ENCODE measurements around the gene FAM234B.
"Not testable (repeated sequence)": the region's sequence is repeated elsewhere in the genome, so short reads cannot be mapped to it uniquely, and the experiment has no call there.

Gene FAM234B

DNA sequence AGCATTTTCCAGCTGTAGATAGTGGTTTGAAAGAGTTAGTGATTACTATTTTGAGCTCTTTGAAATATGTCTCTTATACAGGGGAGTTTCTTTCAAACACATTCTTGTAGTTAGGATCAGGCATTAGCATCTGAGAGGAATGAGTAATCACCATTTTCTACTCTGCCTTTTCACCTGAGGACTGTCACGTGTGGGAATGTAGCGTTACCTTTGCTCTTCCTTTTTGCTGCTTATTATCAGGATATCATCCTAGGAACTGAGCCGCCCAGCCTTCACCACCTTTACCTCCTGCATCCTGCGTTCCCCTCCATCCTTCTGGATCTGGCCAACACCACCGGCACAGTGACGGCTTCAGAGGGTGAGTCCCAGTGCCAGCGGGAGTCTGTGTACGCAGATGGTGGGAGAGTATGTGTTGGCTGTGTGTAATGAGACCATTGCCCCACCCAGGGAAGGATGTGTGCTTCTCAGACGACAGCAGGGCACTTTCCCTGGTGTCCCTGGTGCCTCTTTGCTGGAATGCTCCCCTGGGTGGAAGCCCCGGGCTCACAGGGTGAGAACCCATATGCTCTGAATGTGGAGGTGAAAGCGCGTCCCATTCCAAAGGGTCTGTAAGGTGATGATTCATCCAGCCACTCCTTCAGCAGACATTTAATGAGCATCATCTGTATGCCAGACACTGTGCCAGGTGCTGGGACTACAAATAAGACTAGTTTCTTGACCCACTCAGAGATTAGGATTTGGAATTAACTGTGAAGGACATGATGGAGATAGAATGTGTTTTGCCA lies 31.8 kb downstream of the FAM234B start:
- no peak for DNase-seq
- in situ Hi-C loops (cut with HindIII; ENCODE audit: low pct_ligation_motif_present, low pct_unique_long_range_greater_than_20kb, low sequenced_read_pairs) = no loop called here

DNA sequence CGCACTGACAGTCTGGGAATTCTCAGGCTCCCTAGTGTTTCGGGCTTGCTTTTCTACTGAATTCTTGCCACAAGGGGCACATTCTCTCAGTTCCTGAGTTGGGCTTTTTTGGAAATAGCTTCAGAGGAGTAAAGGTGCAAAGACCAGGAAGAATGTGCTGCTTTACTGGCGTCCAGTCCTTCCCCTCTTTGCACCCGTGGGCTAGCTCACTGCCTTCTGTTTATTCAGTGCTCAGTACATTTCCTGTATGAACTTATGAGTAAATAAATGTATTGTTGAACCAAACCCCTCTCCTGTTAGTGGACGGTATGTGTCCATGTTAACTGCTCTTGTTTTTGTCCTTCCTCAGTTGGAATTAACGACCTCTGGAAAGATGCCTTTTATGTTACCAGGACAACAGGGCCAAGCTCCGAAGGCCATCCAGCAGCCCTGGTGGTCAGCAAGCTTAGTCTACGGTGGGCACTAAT lies 35.3 kb downstream of the FAM234B start:
- DNase-seq = no peak
- in situ Hi-C loops (cut with HindIII; ENCODE audit: low pct_ligation_motif_present, low pct_unique_long_range_greater_than_20kb, low sequenced_read_pairs) = no loop called here

DNA sequence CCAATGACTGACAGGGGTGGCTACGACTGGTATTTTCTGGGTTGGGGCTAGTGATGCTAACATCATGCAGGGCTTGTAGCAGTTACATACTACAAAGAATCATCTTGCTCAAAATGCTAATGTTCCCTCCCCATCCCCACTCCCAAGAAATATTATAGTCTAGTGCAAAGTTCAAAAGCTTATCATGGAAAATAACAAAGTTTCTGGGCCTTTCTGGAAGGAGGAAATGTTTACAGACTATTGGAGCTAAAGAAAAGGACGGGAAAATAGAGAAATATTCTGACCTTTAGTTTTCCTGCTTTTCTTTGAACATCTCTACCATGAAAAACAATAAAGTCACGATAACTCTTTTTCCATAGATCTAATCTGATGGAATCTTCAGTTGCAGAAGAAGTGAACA lies 36.1 kb downstream of the FAM234B start:
- in situ Hi-C loops (cut with HindIII; ENCODE audit: low pct_ligation_motif_present, low pct_unique_long_range_greater_than_20kb, low sequenced_read_pairs) = no loop called here
- no peak for DNase-seq

DNA sequence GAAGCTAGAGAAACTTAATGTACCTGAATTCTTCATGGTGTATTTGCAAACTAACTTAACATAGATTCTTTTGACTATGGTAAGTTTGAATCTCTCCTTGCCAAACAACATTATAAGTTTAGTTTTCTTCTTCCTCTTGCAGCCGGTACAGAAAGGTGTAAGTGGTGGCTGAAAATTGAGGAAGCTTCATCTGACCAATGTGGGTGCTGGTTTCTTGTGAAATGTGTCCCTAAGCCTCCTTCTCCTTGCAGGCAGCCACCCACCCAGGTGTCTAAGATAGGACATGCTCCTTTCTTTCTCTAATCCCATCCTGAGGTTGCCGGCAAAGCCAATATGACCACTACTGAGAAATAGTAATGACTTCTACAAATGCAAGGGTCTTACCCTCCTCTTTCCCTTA lies 38.7 kb downstream of the FAM234B start:
- in situ Hi-C loops (cut with HindIII; ENCODE audit: low pct_ligation_motif_present, low pct_unique_long_range_greater_than_20kb, low sequenced_read_pairs) = no loop called here
- DNase-seq = no peak

DNA sequence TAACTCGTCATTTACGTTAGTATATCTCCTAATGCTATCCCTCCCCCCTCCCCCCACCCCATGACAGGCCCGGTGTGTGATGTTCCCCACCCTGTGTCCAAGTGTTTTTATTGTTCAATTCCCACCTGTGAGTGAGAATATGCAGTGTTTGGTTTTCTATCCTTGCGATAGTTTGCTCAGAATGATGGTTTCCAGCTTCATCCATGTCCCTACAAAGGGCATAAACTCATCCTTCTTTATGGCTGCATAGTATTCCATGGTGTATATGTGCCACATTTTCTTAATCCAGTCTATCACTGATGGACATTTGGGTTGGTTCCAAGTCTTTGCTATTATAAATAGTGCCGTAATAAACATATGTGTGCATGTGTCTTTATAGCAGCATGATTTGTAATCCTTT lies 39.5 kb downstream of the FAM234B start:
- in situ Hi-C loops (cut with HindIII; ENCODE audit: low pct_ligation_motif_present, low pct_unique_long_range_greater_than_20kb, low sequenced_read_pairs); DNase-seq: not testable (repeated sequence)

DNA sequence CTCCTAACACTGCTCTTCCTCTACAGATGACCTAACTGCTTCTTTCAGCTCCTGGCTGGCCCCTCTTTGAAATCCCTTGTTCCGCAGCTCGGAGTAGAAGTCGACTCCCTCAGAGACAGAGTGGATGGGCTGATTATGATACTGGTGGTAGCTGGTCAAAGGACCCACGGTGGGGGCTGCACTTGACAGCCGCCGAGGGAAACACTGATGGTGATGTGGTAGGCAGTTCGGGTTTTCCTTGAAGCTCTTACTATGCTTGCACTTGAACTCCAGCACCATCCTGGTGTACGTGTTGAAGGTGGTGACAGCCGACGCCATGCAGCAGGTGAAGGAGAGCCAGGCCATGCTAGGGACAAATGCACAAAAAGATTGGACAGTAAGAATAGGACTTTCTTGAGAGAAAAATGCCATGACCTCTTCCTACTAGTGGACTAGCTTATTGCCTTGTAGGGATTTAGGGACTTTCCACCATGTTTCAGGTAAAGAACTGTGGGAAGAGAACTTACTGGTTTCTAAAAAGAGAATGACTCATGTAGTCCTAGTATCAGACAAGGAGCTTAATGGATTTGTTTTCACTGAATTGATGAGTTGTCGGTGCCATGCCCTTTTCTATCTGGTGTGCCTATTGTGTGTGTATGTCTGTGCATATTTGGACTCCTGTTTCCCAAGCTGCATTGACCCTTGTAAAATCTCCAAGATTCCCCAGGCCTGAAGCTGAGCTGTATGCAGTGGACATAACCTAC lies 40.9 kb downstream of the FAM234B start:
- in situ Hi-C loops (cut with HindIII; ENCODE audit: low pct_ligation_motif_present, low pct_unique_long_range_greater_than_20kb, low sequenced_read_pairs) = no loop called here
- no peak for DNase-seq

DNA sequence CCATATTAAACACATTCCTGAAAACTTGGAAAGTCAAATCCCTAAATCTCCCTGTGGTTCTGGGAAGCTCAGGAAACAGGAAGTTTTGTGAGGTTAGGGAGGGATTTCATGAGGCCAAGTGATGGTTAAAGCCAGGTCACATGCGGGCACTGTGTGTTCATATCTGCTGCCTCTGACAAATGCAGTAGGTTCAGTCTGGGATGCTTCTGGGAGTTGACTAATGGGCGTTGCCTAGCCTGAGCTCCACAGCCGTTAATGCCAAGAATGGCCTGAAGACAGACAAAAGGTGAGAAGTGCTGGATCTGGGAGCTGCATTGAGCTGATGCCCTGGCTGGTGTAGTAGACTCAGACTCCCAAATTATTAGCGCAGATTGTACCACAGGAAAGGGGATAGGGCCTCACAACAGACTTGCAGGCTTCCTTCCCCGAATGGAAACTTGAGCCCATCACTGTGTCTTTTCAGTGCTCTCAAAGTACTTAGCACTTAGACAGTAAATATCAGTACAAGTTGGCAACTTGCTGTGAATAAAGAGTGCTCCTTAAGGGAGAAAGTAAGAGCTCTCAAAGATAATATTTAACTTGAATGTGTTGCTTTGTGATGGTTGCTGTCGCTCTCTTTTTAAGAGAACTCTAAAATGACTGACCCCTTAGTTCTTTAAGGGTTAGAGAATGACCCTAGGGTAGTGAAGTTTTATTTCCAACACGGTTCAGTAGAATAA lies 41.9 kb downstream of the FAM234B start:
- DNase-seq = no peak
- in situ Hi-C loops (cut with HindIII; ENCODE audit: low pct_ligation_motif_present, low pct_unique_long_range_greater_than_20kb, low sequenced_read_pairs) = no loop called here

DNA sequence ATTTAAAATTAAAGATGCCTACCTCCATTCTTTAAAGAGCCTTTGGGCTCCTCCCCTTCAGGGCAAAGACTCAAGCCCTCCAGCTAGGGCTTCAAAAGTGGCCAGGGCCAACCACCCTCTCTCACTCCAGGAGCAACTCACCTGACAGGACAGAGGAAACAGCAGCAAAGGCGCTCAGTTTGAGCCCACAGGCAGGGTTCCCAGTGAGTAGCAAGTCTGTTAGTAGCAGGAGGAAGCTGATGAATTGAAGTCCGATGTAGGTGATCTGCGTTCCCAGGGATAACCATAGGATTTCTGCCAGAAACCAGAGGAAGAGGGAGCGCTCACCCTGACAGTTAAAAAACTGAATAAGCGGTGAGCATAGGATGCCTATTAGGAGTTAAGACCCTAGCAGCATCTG lies 43.6 kb downstream of the FAM234B start:
- in situ Hi-C loops (cut with HindIII; ENCODE audit: low pct_ligation_motif_present, low pct_unique_long_range_greater_than_20kb, low sequenced_read_pairs) = no loop called here
- DNase-seq = no peak

DNA sequence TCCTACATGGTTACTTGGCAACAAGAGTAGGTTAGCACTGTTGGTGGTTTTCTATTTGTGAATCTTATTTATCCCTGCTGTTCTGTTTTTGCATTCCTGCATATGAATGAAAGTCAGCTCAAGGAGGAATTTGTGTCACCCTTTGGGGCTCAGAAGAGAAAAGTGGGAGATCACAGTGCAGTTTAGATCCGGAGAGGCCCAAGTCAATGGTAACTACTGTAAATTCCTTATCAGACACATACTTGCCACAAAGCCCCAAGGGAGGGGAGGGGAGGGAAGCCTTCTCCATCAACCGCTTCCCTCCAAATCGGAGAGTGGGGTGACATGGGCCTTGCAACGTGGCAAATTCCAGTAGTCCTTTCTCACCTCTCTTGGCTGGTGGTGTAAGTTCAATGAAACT lies 44.3 kb downstream of the FAM234B start:
- no peak for DNase-seq

DNA sequence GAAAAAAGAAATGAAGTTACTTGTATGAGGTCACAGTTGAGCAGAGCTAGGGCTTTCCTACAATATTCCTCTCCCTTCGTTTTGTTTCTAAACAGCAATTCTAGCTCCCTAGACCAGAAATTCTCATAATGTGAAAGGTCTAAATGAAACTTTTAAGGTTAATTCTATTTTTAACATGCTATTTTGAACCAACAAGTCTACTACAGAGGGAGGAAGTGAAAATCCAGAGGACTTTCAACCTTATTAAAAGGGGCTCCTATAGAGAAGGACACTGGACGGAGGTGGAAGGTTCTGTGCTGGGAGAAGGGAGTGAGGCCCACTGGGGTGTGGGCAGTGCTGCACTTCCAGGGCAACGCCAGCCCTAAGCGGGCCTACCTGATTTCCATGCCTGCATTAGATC lies 45.9 kb downstream of the FAM234B start:
- no peak for DNase-seq
- in situ Hi-C loops (cut with HindIII; ENCODE audit: low pct_ligation_motif_present, low pct_unique_long_range_greater_than_20kb, low sequenced_read_pairs) = no loop called here

More for the DNA sequence above, 44.3 kb downstream of the FAM234B start:
- in situ Hi-C loops (cut with HindIII; ENCODE audit: low pct_ligation_motif_present, low pct_unique_long_range_greater_than_20kb, low sequenced_read_pairs) = no loop called here

DNA sequence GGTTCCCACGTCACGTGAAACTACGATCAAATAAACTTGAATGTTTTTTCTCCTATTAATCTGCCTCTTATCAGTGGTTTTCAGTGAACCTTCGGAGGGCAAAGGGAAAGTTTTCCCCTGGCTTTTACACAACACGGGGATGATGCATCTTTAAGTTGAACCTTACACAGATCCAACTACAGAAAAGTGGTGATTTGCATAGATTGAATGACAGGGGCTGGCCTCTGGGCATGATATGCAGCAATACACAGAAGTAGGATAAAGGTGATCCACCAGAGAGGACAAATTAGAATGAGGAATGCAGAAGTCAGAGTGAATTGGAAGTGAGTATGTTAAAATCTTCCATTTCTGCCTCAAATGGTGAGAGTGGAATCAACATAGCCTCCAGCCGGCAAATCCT lies 47.7 kb downstream of the FAM234B start:
- in situ Hi-C loops (cut with HindIII; ENCODE audit: low pct_ligation_motif_present, low pct_unique_long_range_greater_than_20kb, low sequenced_read_pairs) = no loop called here
- DNase-seq = no peak

DNA sequence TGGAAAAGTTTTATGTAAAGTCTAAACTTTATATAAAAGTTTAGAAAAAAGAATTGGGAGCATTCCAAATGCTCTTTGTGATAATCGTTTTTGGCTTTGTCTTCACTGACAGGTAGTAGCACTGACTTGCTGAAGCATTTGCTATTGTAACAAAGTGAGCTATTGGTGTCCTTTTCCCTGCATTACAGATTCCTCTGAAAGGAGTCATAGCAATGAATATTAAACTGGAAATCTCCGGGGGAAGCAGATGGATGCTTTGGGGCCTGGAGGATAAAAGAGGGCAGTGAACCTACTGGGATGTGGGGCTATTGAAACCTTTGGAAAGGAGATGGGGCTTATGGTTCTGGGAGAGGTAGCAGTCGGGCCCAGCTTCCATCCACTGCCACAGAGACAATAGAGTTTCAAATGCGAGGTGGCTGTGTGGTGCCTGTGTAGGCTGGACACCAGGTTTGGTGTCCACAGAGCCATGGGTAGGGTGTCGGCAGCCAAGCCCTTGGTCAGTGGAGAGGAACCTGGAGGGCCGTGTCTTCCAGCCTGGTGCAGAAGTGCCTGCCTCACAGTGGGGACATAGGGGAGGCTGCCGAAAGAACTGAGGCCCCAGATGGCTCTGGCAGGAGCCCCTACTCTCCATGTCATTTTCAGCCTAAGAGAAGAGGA lies 49.1 kb downstream of the FAM234B start:
- peak; percentile 67 for DNase-seq
- in situ Hi-C loops (cut with HindIII; ENCODE audit: low pct_ligation_motif_present, low pct_unique_long_range_greater_than_20kb, low sequenced_read_pairs) = no loop called here

DNA sequence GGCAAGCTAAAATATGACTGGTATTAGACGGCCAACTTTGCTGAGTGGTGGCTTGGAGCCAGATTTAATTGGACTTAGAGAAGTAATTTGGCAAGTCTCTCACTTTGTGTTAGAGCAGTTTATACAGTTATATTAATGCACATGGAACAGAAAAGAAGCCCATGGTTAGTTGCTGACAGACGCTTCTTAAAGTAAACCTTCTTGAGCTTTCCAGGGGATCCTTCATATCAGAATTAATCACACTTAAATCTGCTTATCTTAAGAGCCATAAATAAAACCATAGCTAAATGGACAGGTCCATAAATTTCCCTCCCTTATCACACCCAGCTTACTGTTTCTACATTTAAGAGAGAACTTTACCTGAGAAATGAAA lies 49.7 kb downstream of the FAM234B start:
- in situ Hi-C loops (cut with HindIII; ENCODE audit: low pct_ligation_motif_present, low pct_unique_long_range_greater_than_20kb, low sequenced_read_pairs) = no loop called here
- no peak for DNase-seq

DNA sequence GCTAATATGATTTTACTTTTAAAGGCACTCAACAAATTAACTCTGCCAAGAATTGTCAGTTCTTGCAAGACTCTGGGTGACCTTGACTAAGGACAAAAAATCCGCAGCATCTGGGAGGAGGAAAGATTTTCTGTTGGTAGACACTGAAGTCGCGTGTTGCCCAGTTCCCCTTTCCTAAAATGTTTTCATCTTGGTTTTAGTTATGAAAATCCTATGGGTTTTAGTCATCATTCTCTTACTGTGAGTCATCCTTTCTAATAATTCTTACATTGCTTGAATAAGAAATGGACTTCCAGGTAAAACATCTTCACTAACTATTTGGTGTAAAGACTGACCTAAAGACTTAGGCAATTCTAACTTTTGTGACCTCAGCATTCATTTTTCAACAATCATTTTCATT lies 50.2 kb downstream of the FAM234B start:
- in situ Hi-C loops (cut with HindIII; ENCODE audit: low pct_ligation_motif_present, low pct_unique_long_range_greater_than_20kb, low sequenced_read_pairs) = no loop called here

DNA sequence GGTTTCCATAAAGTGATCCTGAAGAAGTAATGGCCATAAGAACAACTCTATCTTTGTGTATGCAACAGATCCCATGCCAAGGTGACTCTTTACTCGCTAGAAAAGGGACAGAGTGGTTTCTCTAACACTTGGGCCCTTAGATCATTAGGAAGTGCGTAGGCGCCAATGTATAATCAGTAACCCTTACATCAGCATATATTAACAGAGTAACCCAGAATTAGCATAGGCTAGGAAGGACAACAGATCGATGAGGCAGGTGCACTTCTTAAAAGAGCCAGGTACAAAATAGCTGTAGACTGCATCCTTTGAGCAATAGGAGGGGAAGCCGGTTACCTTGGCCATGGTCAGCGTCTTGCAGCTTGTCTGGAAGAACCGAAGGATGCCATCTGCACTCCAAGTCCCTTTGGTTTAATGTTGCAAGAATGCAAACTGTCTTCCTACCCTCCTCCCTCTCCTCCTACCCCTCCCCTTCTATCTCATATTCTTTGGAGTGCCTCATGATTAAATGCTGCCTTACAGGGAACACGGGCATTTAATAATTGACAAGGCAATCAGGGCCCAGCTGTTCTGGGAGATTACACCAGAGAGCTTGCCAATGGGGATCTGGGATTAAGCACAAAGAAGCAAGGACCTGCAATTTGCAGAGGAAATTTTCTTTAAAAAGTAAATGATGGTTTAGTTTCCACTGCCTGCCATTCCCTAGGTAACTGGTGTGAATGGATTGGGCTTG lies 51.2 kb downstream of the FAM234B start:
- no peak for DNase-seq
- in situ Hi-C loops (cut with HindIII; ENCODE audit: low pct_ligation_motif_present, low pct_unique_long_range_greater_than_20kb, low sequenced_read_pairs) = no loop called here

More for the DNA sequence above, 50.2 kb downstream of the FAM234B start:
- peak; percentile 47 for DNase-seq

DNA sequence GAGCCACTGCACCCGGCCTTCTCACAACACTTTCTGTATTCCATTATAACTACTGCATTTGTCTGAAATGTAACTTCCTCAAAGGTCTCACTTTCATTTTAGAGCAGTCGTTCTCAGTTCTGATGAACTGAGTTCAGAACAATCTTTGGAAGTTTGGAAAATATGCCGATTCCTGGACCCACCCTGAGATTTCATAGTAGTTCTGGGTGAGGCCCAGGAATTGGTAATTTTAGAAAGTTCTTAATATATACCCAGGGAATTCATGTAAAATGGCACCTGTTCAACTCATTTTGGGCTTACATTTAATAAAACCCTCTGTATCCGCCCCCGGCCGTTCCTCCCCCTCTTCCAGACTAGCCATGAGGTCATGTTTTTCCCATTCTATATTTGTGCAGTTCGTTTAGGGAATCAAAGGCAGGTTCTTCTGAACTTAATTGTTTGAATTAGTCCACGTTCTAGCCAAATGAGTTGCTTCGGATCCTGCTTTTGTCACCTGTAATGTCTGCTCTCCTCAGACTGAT lies 53.4 kb downstream of the FAM234B start:
- in situ Hi-C loops (cut with HindIII; ENCODE audit: low pct_ligation_motif_present, low pct_unique_long_range_greater_than_20kb, low sequenced_read_pairs) = no loop called here
- peak; percentile 52 for DNase-seq

DNA sequence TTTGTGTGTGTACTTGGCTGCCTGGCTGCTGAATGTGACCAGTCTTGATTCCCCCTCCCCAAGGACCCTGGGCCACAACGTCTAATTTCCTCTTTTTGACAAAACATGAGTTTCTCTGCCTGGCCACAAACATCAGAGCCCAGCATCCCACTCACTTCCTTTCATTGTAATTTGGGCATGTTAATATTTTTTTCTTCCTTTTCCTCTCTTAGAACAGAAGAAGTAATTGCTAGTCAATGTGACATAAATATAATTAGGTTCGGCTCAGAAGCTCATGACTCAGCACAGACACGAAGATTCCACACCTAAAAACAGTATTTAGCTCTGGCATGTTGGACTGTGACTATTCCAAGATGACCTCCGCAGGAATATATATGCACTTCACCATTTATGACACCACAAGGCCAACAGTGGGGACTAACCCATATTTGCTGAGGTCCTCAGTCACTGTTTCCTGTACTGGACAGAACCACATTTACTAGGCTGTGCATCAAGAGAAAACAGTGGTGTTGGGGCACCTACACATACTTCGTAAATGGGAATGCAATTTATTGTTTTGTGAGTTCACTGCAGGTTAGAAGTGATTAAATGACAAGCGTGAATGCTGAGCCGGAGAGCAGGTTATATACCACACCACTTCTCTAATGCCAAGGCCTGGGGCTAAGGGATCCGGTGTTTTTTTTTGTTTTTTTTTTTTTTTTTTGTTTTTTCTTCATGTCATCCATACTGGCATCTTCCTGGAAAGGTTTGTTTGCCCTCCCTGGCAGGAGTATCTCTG lies 55.1 kb downstream of the FAM234B start:
- DNase-seq = no peak
- in situ Hi-C loops (cut with HindIII; ENCODE audit: low pct_ligation_motif_present, low pct_unique_long_range_greater_than_20kb, low sequenced_read_pairs) = no loop called here

Data from ACHN (cell line).